ENCODE data around the gene KDM3B.

- TF ChIP-seq CTCF (IDR thresholded peaks at IDR 0.05; ENCODE audit: borderline replicate concordance, extremely low read depth, low read length, poor library complexity, severe bottlenecking) (no peak), EZH2 (IDR thresholded peaks at IDR 0.05; ENCODE audit: borderline replicate concordance, low read depth, low read length, severe bottlenecking) (no peak)
These were observed 17.2 kb downstream of the KDM3B start for GRCh38 chr5:138369706-138370105.
